ENCODE results near the gene DIAPH3.

DNA sequence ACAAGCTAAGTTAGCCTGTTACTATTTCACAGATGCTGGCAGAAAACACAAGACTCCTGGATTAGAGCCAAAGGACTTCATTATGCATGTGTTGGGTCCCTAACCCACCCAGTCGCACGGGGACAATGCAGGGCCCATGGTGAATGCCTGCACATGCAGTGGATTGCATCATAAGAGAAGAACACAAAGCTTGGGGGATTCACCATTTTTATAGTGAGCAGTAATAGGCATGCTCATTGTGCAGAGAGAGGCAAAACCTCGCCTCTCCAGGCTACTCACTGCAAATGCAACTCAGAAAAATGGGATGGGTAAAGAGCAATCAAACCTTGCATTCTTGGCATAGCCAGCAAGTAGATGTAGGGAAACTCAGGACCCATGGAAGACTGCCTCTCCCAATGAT is 115.8 kb downstream of the DIAPH3 start:
- TF ChIP-seq, protein P1, sequence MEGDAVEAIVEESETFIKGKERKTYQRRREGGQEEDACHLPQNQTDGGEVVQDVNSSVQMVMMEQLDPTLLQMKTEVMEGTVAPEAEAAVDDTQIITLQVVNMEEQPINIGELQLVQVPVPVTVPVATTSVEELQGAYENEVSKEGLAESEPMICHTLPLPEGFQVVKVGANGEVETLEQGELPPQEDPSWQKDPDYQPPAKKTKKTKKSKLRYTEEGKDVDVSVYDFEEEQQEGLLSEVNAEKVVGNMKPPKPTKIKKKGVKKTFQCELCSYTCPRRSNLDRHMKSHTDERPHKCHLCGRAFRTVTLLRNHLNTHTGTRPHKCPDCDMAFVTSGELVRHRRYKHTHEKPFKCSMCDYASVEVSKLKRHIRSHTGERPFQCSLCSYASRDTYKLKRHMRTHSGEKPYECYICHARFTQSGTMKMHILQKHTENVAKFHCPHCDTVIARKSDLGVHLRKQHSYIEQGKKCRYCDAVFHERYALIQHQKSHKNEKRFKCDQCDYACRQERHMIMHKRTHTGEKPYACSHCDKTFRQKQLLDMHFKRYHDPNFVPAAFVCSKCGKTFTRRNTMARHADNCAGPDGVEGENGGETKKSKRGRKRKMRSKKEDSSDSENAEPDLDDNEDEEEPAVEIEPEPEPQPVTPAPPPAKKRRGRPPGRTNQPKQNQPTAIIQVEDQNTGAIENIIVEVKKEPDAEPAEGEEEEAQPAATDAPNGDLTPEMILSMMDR (IDR thresholded peaks at IDR 0.05), result no peak
- no peak for TF ChIP-seq POLR2A (IDR thresholded peaks at IDR 0.05)

All from breast epithelium (tissue), 3 donors.